GM12865 (cell line): ENCODE data around the gene C13orf46.

ENCODE experiments used
- DNase-seq: peaks from one replicate; pipeline ENCODE4 v3.0.0; 2010; ENCODE audit warnings: low read depth
- H3K4me3 ChIP-seq: 2 replicates; pipeline ENCODE4 v1.5.1; 2011; ENCODE audit warnings: mild to moderate bottlenecking, low read depth, low read length, control low read depth
- TF ChIP-seq, protein P1 (sequence below): IDR thresholded peaks from 2 replicates; pipeline ENCODE4 v1.5.1; 2011; ENCODE audit warnings: low read length, control low read depth, low read depth, inconsistent platforms; ENCODE audit not compliant: insufficient read depth; ENCODE audit errors: missing control alignments

Gene C13orf46

DNA sequence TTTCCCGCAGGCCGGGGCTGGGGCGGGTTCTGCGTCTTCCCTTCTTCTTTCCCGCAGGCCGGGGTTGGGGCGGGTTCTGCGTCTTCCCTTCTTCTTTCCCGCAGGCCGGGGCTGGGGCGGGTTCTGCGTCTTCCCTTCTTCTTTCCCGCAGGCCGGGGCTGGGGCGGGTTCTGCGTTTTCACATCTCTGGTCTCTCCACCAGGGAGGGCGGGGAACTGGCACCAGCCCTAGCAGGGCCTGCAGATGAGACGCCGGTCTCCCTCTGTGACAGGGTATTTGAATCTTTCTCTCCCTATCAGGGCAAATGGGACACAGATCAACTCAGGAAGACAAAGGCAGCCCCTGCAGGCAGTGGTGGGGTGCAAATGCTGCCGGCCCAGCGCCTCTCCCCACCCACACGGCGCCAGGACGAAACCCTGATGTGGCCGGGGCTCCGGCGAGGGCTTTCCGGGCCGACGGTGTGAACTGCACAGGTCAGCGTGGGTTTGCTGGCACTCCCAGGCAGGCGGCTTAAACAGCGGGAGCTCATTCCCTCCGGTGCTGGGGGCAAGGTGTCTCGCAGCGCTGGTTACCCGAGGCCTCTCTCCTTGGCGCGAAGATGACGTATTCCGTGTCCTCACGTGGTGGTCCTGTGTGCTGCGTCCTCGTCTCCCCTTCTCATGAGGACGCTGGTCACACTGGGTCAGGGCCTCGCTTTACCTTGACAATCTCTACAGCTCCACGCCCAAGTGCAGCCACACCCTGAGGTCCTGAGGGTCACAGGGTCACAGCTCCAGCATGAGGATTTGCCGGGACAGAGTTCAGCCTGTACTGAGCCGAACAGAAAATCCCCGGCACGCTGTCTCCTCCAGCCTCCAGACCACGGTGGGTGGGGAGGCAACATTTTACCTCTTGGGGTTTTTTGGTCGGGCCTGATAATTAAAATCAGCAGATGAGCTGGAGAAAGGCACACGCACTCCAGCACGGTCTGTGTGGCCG, 717 bp upstream of the C13orf46 start:
- TF ChIP-seq, protein P1, sequence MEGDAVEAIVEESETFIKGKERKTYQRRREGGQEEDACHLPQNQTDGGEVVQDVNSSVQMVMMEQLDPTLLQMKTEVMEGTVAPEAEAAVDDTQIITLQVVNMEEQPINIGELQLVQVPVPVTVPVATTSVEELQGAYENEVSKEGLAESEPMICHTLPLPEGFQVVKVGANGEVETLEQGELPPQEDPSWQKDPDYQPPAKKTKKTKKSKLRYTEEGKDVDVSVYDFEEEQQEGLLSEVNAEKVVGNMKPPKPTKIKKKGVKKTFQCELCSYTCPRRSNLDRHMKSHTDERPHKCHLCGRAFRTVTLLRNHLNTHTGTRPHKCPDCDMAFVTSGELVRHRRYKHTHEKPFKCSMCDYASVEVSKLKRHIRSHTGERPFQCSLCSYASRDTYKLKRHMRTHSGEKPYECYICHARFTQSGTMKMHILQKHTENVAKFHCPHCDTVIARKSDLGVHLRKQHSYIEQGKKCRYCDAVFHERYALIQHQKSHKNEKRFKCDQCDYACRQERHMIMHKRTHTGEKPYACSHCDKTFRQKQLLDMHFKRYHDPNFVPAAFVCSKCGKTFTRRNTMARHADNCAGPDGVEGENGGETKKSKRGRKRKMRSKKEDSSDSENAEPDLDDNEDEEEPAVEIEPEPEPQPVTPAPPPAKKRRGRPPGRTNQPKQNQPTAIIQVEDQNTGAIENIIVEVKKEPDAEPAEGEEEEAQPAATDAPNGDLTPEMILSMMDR = no peak
- no peak for DNase-seq
- no peak overlapping the region for H3K4me3 ChIP-seq

DNA sequence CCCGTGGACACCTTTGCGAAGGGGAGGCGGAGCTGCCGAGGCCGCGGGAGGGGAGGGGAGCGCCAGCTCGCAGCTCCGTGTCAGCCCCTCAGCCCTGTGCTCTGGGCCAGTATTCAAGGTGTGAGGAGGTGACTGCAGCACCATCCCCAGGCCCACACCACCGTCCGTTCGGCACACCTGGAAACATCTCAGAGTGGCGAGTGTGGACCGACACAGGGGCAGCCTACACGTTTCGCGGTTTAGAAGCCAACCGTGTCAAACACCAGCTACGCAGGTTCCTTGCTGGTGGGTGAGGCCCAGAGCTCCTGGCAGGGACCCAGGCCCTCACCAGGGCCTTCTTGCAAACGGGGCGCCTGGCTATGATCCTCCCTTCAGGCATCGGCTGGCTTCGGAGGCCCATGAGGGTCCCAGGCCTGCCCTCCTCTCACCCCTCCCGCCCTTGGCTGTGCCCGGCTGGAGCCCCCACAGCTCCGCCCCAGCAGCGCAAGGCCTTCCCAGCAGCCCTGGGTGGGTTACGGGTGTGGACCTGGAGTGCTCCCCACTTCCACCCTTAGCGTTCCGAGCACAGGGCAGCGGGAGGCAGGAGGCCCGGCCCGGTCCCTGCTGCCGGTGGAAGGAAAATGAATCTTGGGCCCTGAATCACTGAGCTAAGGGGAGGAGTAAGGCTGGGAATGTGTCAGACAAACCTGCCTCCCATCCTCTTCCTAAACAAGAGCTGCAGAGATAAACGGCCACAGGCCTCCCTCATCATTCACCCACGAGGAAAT, 1.2 kb downstream of the C13orf46 start:
- TF ChIP-seq, protein P1 = no peak
- no peak for DNase-seq
- H3K4me3 ChIP-seq = no peak overlapping the region

DNA sequence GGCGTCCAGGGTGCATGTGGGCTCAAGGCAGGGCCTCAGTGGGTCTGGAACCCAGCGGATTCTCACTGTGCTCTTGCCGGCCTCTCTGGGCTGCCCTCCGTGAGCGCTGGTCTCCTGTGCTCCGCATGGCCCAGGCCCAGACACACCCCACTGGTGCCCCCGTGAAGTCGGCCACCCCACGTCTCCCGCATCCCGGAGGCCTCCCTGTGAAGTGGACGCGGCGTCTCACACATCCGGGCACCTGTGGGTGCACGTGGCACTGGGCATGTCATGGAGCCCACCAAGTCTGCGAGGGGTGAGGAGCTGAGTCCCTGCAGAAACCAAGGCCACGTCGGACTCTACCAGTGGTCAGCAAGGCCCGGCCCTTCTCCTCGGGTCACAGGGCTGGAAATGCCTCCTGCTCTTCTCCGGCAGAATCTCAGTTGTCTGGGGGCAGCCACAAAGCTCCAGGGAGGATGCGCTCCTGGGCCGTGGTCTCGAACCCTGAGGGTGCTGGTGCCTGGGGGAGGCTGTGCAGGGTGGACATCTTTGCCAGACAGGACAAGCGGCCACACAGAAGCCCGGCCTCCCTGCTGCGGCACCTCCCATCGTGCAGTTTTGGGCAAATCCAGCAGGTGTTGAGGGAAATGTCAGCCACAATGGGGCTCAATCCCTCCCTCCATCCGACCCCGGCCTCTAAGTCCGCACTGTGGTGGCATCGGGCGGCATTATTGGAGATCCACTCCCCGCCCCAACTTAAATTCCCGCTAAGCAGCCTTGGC, 2.2 kb downstream of the C13orf46 start:
- DNase-seq = no peak
- TF ChIP-seq, protein P1 = no peak
- no peak overlapping the region for H3K4me3 ChIP-seq

DNA sequence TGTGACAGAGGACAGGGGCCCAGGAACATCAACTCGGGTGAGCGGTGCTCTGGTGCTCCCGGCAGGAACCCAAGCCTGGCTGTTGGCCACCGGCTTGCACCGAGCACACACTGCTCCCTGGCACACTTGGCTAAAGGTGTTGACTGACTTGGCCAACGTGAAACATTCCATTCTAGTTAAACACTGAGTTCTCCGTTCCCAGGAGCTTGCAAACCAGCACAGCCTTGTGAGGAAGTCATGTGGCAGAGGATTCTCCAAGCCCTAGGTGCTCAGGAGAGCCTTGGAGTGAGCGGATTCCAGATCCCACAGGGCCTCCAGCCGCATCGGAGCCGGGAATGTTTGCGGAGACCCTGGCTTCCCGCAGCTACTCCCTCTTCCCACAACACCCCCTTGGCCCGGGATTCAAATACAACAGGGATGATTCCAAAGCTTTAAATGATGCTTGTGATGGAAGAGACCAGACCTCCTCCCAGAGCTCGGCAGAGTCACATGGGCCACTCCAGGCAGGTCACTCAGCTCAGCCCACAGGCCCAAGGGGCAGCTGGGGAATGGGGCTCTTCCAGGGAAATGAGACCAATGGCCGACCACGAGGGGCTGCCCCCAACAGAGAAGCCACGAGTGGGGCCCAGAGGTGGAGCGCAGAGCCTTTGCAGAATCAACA, 2.9 kb downstream of the C13orf46 start:
- TF ChIP-seq, protein P1 = no peak
- no peak overlapping the region for H3K4me3 ChIP-seq
- no peak for DNase-seq

DNA sequence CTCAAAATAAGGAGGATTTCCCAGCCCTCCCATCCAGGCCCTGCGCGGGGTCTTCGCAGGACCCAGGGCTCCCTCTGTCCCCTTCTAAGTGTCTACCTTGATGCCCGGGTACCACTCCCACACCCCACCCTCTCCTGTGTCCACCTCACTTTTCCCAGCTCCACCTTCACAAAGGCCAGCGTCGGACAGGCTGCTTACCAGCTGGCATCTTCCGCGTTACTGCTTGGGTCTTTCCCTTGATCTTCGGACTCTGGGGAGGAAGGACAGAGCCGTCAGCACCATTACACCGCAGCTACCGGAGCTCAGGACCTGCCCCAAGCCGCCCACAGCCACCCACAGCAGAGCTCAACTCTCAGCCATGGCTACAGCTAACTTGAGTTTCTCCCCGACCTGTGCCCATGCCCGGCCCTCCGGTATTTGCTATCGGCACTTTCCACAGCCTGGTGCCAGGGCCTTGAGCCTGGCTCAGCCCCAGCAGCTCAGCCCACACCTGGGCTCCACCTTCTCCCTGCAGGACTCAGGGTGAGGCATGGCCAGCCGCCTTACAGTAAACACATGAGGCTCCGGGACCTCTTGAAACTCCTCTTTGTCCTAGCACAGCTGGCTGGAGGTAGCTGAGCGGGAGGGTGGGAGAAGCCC, 3.8 kb downstream of the C13orf46 start:
- DNase-seq = no peak
- H3K4me3 ChIP-seq = no peak overlapping the region
- TF ChIP-seq, protein P1 = no peak
